ENCODE results near the gene LINC00237.

GRCh38 chr20:21124190-21124589 lies 18.0 kb upstream of the LINC00237 start:
- no peak for TF ChIP-seq CTCF (IDR thresholded peaks at IDR 0.05; ENCODE audit: control extremely low read depth in 1 of 3, insufficient read depth in 1 of 3, low read depth in 1 of 3, low read length in 3 of 3)
- TF ChIP-seq MAFK (IDR thresholded peaks at IDR 0.05; ENCODE audit: low read depth, low read length), result no peak
- no peak for TF ChIP-seq BRCA1 (IDR thresholded peaks at IDR 0.05; ENCODE audit: low read depth, low read length)
- TF ChIP-seq EZH2 (IDR thresholded peaks at IDR 0.05; ENCODE audit: low read depth, low read length, severe bottlenecking), result no peak
- no peak for TF ChIP-seq EP300 (IDR thresholded peaks at IDR 0.05; ENCODE audit: borderline replicate concordance in 1 of 2, low read depth in 2 of 2, low read length in 2 of 2)
- no peak for TF ChIP-seq USF2 (IDR thresholded peaks at IDR 0.05; ENCODE audit: low read length)
- TF ChIP-seq RFX5 (IDR thresholded peaks at IDR 0.05; ENCODE audit: borderline replicate concordance, low read depth, low read length), result no peak
- no peak for TF ChIP-seq KDM5A (IDR thresholded peaks at IDR 0.05; ENCODE audit: low read length)
- TF ChIP-seq CREB1 (IDR thresholded peaks at IDR 0.05), result no peak
- no peak for TF ChIP-seq FOSL1 (IDR thresholded peaks at IDR 0.05; ENCODE audit: insufficient read depth, low read depth, low read length)
